ENCODE data around the gene HJURP. TPM values are rescaled to one million over a fixed set of nuclear protein-coding genes. Genes with fewer than 3 reads are reported as not detected.

Gene HJURP
- total RNA-seq, 1 experiment from 2014 or later = 49.7 TPM

DNA sequence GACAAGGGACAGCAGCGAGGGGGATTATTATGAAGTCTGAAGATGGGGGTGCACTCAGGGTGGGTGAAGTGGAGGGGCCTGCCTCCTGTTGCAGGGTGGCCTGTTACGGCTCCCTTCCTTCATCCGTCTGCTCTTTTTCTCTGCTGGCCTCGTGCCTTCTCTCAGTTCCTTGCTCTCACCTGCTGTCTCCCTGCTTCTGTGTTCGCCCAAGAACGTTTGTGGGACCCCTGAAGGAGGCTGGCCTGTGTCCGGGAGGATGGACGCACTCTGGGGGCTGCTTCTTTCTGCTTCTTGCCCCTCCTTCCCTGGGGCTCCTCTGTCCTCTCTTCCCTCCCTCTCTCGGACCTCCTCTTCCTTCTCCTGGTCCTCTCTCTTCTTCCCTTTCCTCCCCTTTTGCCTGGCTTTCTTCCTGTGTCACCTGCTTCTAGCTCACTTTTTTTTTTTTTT lies 62.4 kb downstream of the HJURP start:
- H4K20me1 ChIP-seq (ENCODE audit: control insufficient read depth, insufficient read depth, insufficient read length) = no peaks in the 10 kb centered on the region
- TF ChIP-seq, protein P1, sequence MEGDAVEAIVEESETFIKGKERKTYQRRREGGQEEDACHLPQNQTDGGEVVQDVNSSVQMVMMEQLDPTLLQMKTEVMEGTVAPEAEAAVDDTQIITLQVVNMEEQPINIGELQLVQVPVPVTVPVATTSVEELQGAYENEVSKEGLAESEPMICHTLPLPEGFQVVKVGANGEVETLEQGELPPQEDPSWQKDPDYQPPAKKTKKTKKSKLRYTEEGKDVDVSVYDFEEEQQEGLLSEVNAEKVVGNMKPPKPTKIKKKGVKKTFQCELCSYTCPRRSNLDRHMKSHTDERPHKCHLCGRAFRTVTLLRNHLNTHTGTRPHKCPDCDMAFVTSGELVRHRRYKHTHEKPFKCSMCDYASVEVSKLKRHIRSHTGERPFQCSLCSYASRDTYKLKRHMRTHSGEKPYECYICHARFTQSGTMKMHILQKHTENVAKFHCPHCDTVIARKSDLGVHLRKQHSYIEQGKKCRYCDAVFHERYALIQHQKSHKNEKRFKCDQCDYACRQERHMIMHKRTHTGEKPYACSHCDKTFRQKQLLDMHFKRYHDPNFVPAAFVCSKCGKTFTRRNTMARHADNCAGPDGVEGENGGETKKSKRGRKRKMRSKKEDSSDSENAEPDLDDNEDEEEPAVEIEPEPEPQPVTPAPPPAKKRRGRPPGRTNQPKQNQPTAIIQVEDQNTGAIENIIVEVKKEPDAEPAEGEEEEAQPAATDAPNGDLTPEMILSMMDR (conservative IDR thresholded peaks at IDR 0.05) = no peak
- no peak overlapping the region for H4K8ac ChIP-seq (replicated peaks; ENCODE audit: insufficient read length, low read depth, low read length)
- no peaks in the 10 kb centered on the region for H3K4me1 ChIP-seq (ENCODE audit: insufficient read depth, low read length)
- H3T11ph ChIP-seq (ENCODE audit: low read length) = no peak overlapping the region
- no peak overlapping the region for H2AFZ ChIP-seq (ENCODE audit: low read length)
- no CpG with 5 or more reads among the region's 9 CpGs for WGBS (ENCODE audit: extremely low coverage, insufficient read length, low lambda C conversion rate)
- H3K79me2 ChIP-seq (ENCODE audit: insufficient read depth, low read length) = no peaks in the 10 kb centered on the region
- no peaks in the 10 kb centered on the region for H3K23me2 ChIP-seq (ENCODE audit: insufficient read length, low read depth, low read length, poor library complexity, severe bottlenecking)
- H3K9me3 ChIP-seq (ENCODE audit: control insufficient read depth, low read depth, low read length) = no peaks in the 10 kb centered on the region
- H3K9me3 Mint-ChIP-seq = peaks cover 0 to 3% of the 10 kb centered on the region in 2 experiments; a peak in 1 of 5 replicates
- no peak overlapping the region for H2BK15ac ChIP-seq (ENCODE audit: low read depth, low read length)
- H3K18ac ChIP-seq (ENCODE audit: insufficient read length, low read depth, low read length) = no peak overlapping the region
- H3K36me3 Mint-ChIP-seq (ENCODE audit: insufficient read depth in 1 of 3, low read depth in 3 of 3) = no peaks in the 10 kb centered on the region; a peak in 1 of 7 replicates
- no peak overlapping the region for H2BK20ac ChIP-seq (ENCODE audit: low read depth, low read length, poor library complexity, severe bottlenecking)
- H3K27me3 Mint-ChIP-seq (ENCODE audit: low read depth) = peaks cover 10% of the 10 kb centered on the region
- H4K5ac ChIP-seq (ENCODE audit: insufficient read length, low read depth, low read length) = no peak overlapping the region
- no peak overlapping the region for H2BK5ac ChIP-seq (ENCODE audit: insufficient read length, low read length)
- no peak overlapping the region for H2BK120ac ChIP-seq (ENCODE audit: low read depth, low read length, poor library complexity, severe bottlenecking)
- H3K4me1 Mint-ChIP-seq = no peaks in the 10 kb centered on the region
- DNase-seq = no peak
- no peak overlapping the region for H3K4me3 Mint-ChIP-seq
- H3K23ac ChIP-seq (ENCODE audit: insufficient read length, low read depth, low read length) = no peak overlapping the region
- no peak overlapping the region for H3K27ac Mint-ChIP-seq
- H3K9ac ChIP-seq (ENCODE audit: extremely low read depth, insufficient read length, low read length) = no peak overlapping the region
- H3K27ac ChIP-seq (ENCODE audit: insufficient read length, low read depth, low read length) = no peak overlapping the region
- no peak overlapping the region for H2BK12ac ChIP-seq (ENCODE audit: insufficient read length, low read depth, low read length)
- no peak overlapping the region for H3K56ac ChIP-seq (ENCODE audit: insufficient read length, low read depth, low read length)
- no peak overlapping the region for H3K4ac ChIP-seq (ENCODE audit: low read depth, low read length)
- no peak overlapping the region for H3K4me2 ChIP-seq (ENCODE audit: insufficient read depth, insufficient read length, low read length)
- H4K91ac ChIP-seq (ENCODE audit: insufficient read length, low read depth, low read length) = no peak overlapping the region
- H3K14ac ChIP-seq (ENCODE audit: insufficient read depth, low read length) = no peak overlapping the region
- H3K27me3 ChIP-seq (ENCODE audit: insufficient read depth, low read length) = no peaks in the 10 kb centered on the region
- no peaks in the 10 kb centered on the region for H3K79me1 ChIP-seq (ENCODE audit: insufficient read depth, low read depth, low read length, poor library complexity, severe bottlenecking)
- no peak overlapping the region for H2AK5ac ChIP-seq (ENCODE audit: insufficient read length, low read length)

Data from H9 (cell line).